ENCODE measurements around the gene TUBGCP5.
A peak's percentile ranks its signal among the peaks of the same experiment; 100 is the strongest.
"Not testable (repeated sequence)": the region's sequence is repeated elsewhere in the genome, so short reads cannot be mapped to it uniquely, and the experiment has no call there.

The TUBGCP5 gene

DNA sequence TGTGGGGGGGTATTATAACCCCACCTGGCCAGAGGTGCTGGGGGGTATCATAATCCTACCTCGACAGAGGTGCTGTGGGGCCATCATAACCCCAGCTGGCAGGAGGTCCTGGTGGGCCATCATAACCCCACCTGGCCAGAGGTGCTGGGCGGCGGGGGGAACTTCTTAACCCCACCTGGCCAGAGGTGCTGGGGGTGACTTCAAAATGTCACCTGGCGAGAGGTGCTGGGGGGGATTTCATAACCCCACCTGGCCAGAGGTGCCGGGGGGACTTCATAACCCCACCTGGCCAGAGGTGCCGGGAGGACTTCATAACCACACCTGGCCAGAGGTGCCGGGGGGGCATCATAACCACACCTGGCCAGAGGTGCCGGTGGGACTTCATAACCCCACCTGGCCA, 2.4 kb upstream of the TUBGCP5 start:
- not testable (repeated sequence) for DNase-seq (ENCODE audit: low spot score)

DNA sequence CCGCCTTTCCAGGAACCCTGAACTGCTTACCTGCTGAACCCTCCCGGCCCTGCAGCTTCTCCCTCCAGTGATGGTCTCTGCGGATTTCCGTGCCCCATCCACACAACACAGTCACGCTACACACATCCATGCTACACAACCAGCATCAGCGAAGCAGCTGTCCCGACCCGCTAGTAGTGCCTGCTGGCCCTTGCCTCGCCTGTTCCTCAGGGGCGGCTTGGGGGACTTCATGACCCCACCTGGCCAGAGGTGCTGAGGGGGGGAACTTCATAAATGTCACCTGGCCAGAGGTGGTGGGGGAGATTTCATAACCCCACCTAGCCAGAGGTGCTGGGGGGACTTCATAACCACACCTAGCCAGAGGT, 530 bp upstream of the TUBGCP5 start:
- no peak for DNase-seq (ENCODE audit: low spot score)

DNA sequence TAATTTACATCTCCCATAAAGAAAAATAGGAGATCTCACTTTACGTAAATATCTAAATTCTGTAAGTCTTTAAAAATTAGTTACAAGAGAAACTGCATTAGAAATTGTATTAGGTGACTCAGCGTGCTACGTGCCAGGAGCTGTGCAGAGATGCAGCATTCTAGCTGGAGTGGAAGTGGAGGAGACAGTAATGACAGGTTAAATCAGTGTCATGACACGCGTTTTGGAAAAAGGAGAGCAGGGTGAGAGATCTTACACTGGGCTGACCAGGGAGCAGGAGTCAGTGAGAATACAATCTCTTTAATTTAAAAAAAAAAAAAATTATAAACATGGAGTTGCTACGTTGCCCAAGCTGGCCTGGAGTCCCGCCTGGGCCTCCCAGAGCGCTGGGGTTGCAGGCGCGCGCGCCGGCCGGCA, 635 bp downstream of the TUBGCP5 start:
- peak; percentile 30 for DNase-seq (ENCODE audit: low spot score)

DNA sequence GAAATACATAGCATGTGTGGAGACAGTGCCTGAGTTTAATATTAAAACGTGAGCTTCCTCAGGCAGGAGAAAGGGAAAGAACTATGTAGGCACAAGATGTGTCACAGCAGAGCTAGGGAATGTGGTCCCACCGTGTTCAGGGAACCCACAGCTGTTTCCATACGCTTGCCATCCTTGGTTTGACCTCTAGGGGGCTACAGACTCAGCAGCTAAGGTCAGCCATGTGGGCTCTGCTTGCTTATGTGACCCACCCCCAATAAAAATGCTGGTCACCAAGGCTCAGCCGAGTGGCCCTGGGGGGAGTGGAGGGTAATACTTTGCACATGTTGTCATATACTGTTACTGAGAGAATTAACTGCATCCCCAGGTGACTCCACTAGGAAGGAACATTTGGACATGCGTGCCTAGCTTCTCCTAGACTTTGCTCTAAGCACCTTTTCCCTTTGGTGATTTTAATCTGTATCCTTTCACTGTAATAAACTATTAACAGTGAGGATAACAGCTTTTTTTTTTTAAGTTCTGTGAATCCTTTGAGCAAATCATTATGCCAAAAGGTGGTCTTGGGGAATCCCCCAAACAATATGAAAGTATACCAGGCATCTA, 3.3 kb downstream of the TUBGCP5 start:
- peak; percentile 41 for DNase-seq (ENCODE audit: low spot score)

DNA sequence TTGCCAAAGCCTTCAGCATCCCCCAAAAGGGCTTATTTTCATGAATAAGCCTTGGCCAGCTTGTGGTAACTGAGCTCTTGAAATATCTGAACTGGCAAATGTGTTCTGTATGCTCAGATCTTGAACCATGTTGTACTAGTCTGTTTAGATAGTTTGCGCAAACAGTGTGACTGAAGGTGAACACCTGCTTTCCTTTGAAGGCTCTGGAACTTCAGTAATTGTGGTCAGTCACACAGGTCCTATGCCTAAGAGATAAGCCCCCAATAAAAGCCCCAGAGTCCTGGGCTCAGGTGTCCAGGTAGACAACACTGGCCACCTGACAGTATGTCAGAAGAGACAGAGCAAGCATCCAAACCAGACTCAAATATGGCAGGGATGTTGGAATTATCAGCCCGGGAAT, 5.4 kb downstream of the TUBGCP5 start:
- no peak for DNase-seq (ENCODE audit: low spot score)

DNA sequence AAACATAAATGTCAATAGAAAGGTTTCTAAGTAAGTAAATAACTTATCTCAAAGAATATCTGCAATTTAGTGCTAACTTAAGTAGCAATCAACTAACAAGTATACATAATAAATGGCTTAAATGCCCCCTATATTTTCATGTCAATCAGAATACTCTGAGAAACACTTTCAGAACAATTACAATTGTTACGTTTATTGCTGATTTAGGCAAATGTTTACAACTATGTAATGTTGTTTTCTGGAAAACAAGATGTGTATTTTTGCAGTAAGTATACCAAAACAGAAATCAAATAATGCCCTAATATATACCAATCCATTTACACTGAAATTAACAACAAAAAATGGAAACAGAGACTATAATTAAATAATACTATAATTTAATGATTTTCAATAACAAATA, 13.2 kb downstream of the TUBGCP5 start:
- no peak for DNase-seq (ENCODE audit: low spot score)

DNA sequence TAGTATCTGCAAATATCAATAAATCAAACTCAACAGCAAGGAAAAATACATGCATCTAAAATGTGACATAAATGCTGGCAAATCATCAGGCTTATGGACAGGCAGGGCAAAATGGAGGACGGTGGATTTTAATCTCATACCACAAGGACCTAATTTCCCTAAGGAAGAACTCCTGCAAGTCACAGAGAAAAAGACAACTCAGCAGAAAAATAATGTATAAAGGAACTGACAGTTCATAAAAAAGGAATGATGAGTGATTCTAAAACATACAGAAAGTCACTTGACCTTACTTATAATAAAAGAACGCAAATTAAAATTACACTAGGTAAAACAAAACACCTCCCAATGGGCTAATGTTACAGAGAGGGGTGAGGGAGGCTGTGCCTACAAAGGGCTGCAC, 17.2 kb downstream of the TUBGCP5 start:
- no peak for DNase-seq (ENCODE audit: low spot score)

DNA sequence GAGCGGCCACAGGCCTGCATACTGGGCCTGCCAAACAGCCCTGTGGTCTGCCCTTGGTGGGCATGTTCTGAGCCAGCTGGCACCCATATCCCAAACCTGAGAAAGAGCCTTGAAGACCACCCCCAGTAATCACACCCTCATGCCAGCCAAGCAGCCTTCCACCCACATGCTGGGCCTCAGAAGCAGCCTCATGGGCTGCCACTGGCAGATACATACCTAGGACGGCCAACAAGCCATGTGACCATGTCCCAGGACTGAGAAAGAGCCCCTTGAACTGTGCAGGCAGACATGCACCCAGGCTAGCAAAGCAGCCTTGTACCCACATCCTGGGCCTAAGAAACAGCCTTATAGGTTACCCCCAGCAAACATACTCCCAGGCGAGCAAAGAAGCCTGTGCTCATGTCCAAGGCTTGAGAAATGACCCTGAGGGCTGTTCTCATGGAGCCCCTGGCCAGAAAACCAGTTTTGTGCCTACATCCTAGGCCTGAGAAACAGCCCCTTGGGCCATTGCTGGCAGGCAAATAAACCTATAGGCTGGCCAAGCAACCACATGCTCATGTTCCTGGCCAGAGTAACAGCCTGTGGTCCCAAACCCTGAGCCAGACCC, 24.9 kb downstream of the TUBGCP5 start:
- DNase-seq (ENCODE audit: low spot score), result no peak

DNA sequence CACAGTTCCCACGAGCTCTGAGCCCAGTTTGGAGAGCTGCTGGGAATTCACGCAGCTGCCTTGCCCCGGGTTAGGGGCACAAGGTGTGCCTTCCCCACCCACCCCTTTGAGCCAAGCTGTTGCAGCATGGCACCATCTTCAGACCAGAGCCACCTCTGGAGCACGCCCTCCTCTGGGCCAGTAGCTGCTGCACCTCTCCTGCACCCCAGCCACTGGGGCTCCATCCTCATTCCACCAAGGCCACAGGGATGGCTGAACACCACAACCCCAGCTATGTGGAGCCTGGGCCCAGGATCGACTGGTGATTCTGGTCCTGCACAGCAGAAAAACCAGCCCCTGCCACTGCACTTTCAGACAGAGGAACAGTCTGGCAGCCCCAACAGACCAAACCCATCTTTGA, 25.7 kb downstream of the TUBGCP5 start:
- no peak for DNase-seq (ENCODE audit: low spot score)

DNA sequence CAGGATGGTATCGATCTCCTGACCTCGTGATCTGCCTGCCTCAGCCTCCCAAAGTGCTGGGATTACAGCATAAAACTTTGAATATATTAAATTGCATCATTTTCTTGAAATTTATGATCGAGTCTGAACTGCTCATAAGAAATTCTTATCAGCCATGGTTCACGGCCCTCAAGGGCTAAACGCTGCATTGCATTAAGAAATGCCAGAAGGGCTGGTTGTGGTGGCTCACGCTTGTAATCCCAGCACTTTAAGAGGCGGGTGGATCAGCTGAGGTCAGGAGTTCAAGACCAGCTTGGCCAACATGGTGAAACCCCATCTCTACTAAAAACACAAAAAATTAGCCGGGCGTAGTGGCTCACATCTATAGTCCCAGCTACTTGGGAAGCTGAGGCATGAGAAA, 26.8 kb downstream of the TUBGCP5 start:
- DNase-seq (ENCODE audit: low spot score), result not testable (repeated sequence)

DNA sequence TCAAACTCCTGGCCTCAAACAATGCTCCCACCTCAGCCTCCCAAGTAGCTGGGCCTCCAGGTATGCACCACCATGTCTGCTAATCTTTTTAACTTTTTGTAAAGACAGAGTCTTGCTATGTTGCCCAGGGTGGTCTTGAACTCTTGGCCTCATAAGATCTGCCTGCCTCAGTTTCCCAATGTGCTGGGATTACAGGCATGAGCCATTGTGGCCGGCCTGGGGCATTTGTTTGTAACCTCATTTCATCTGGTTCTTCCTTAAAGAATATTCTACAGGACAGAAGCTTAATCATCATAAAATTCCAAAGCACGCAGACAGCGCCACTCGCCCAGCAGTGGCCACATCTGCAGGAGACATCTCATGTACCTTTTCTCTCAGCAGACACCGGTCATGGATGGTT, 35.6 kb downstream of the TUBGCP5 start:
- DNase-seq (ENCODE audit: low spot score), result no peak

DNA sequence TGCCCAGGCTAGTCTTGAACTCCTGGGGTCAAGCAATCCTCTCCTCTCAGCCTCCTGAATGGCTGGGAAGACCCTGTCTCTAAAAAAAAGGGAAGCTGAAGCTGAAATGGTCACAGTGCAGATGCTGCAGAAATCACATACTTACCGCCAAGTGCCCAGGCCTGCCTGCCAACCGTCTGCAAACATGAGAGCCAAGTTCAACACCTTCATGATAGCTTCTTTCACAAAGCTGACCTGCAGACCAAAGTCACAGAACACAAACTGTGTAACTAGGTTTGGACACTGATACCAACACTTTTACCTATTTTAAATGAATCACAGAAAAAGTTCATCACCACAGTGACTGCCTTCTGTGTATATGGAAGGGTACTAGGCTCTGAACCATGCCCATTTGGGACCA, 36.4 kb downstream of the TUBGCP5 start:
- no peak for DNase-seq (ENCODE audit: low spot score)

DNA sequence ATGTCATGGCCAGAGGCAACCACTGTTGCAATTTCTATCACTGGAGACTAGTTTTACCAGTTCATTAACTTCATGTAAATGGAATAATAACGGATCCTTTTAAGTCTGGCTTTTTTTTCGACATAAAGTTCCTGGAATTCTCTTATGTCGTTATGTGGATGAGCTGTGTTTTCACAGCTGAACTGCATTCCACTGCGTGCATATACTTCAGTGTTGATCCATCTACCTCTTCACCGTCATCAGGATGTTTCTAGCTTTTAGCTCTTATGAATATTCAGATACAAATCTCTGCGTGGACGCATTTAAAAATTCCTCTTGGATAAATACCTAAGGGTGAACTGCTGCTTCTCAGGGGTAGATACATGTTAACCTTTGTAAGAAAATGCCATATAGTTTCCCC, 43.6 kb downstream of the TUBGCP5 start:
- no peak for DNase-seq (ENCODE audit: low spot score)

DNA sequence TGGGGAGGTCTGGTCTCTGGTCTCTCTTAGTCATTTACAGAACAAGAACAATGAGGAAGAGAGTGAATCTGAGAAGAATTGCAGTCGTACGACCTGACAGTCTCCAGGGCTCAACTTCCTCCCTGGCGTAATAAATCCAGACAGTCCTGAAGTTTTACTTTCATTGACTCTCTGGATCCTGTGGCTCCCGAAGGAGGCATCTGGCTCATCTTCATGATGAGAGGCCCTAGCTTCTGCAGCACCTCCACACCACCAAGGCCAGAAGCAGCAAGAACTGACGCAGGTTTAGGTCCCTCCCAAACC, 47.4 kb downstream of the TUBGCP5 start:
- DNase-seq (ENCODE audit: low spot score), result no peak

DNA sequence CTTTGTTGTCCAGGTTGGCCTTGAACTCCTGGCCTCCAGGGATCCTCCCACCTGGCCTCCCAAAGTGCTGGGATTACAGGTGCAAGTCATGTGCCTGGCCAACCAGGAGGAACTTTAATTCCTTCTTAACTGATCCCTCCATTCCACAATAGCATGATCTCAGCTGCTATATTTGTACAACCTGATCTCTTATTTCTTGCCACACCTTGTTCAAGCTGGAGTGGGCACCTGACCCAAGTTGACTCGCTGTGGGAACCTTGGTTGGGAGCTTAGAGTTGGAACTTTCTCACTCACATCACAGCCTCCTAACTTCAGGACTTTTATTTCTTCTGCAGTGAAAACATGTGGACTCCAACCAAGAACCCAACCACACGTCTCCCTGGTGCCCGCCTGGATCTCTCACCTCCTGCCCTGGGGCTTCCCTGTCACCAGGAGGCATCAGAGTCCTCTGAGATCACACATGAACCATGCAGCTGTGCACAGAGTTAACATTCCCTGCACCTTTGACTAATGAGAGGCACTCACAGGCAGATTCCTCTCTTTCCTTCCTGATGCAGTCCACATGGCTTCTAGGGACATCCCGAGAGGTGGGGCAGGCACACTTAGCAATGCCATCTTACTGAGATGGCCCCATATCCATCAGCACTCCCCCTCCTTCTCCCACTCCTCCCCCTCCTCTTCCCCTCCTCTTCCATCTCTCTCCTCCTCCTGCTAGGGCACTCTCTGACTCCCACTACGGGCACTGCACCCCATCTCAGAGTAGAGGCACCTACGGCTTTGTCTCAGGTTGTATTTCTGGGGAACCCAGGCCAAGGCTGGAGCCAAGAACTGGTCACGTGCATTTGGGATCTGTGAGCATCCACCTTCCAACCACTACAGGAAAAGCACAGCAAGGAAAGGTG, 49.5 kb downstream of the TUBGCP5 start:
- no peak for DNase-seq (ENCODE audit: low spot score)

DNA sequence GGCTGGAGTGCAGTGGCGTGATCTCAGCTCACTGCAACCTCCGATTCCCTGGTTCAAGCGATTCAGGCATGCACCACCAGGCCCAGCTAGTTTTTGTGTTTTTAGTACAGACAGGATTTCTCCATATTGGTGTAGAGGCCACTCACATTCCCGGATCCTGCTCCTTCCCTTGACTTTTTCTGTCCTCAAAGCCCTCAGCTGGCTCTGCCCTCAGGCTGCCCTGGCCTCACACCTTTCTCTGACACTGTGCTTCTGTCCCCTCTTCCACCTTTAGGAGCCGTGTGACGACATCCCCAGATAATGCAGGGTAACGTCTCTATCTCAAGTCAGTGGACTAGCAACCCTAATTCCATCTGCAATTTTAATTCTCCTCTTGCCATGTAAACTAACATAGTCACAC, 50.6 kb downstream of the TUBGCP5 start:
- no peak for DNase-seq (ENCODE audit: low spot score)

DNA sequence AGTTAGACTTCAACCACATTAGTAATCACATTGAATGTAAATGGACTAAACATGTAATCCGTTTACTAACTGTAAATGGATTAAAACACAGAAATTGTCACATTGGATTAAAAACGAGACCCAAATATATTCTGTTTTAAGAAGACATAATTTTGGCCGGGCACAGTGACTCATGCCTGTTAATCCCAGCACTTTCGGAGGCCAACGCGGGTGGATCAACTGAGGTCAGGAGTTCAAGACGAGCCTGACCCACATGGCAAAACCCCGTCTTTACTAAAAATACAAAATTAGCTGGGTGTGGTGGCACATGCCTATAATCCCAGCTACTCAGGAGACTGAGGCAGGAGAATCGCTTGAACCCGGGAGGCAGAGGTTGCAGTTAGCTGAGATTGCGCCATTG, 57.4 kb downstream of the TUBGCP5 start:
- not testable (repeated sequence) for DNase-seq (ENCODE audit: low spot score)

DNA sequence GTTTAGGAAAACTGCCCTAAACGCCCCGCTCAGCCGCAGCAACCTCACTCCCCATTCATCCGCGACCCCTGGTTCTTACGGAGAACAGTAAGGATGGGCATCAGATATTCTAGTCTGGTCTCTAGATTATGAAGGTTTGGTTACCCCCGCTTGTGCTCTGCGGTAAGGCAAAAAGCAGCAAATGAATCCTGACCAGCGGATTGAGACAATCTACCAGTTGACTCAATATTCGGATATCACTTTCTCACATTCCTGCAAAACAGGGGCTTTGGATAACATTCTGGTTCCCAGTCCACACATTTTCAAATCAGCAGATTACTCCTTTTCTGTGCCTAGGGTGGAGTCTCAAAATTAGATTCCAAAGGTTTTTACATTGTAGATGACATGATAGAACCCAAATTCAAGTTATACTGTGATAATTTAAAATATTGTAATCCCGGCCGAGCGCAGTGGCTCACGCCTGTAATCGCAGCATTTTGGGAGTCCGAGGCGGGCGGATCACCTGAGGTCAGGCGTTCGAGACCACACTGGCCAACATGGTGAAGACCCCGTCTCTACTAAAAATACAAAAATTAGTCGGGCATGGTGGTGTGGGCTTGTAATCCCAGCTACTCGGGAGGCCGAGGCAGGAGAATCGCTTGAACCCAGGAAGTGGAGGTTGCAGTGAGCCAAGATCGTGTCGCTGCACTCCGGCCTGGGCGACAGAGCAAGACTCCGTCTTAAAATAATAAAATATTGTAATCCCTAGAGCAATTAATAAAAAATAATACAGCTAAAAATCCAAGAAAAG, 58.1 kb downstream of the TUBGCP5 start:
- DNase-seq (ENCODE audit: low spot score), result no peak

DNA sequence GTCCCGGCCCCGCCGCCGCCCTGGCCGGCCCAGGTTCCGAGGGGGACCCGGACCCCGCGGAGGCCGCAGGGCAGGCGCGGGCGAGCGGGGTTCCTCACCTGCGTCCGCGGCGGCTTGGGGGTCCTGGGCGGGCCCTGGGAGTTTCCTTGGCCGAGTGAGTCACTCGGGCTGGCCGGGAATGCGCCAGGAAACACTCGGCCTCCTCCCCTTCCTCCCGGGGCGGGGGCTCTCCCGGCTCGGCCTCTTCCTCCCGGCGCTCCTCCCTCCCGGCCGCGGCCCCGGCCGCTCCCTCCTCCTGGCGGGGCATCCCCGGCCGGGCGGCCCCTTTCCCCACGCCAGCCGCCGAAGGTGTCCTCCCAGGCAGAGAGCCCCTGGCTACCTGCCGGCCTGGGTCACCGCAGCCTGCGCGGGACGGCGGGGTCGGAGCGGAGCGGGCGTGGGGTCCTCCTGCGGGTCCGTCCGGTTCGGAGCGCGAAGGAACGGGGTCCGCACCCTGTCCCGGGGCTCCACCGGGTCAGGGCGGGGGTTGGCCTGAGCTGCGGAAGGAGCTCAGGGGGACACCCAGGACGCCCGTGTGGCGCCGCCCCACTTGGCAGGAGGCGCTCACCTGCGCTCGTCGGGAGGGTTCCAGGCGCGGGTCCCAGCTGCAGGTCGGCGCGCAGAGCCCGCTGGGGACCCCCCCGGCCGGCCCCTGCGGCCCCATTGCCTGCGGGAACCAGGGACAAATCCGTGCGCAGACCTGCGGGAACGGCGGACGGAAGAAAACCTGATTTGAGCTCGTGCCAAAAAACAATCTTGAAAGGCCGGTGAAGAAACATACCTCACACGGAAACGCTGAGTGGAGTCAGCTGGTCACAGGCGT, 58.9 kb downstream of the TUBGCP5 start, which contains the start of gene CYFIP1:
Gene CYFIP1 (minus strand): TSS at position 180 of the 862 bp plus-strand sequence. CDS start 33,083 bp downstream, outside the sequence.
- DNase-seq (ENCODE audit: low spot score), result no peak

DNA sequence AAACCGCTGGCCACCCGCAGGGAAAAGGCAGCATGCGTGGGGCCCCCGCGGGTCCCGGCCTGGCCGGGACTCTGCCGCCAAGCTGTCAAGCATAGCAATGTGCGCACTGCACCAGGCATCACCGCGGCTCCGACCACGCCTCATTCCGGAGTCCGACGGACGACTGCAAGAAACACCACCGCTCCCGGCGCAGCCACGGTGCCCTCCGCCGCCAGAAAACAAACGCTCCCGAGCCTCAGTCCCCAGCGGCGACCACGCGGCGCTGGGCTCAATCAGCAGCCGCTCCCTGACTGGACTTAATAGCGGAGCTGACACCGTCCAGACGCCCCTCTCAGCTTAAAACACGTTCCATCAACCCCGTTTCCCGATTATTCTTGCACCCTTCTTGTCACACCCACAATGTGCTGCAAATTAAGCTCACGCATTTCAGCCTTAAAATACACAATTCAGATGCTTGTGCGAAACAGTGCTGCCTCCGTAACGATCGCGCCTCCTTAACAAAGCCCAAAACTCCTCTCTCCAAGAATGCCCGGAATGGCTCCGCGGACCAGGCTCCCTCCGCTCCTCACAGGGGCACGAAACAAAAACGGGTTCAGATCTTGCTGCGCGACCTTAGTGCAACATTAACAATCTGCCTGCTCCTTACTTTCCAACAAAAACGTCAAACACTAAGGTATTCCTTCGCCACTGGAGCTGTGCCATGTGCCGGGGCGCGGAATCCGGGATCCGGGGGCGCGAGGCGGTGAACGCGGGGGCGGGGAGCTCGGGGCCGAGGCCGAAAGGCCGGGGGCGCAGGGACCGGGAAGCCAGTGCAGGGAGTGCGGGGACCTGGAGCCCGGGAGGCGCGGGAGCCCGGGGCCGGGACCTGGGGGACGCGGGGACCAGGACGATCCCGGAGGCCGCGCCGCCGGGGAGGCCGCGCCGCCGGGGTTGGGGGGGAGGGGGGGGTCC, 59.9 kb downstream of the TUBGCP5 start:
- DNase-seq (ENCODE audit: low spot score), result no peak

All from pons (tissue), 1 donor.